ENCODE results near the gene MET.
"Not testable (repeated sequence)": the region's sequence is repeated elsewhere in the genome, so short reads cannot be mapped to it uniquely, and the experiment has no call there.

The MET gene

DNA sequence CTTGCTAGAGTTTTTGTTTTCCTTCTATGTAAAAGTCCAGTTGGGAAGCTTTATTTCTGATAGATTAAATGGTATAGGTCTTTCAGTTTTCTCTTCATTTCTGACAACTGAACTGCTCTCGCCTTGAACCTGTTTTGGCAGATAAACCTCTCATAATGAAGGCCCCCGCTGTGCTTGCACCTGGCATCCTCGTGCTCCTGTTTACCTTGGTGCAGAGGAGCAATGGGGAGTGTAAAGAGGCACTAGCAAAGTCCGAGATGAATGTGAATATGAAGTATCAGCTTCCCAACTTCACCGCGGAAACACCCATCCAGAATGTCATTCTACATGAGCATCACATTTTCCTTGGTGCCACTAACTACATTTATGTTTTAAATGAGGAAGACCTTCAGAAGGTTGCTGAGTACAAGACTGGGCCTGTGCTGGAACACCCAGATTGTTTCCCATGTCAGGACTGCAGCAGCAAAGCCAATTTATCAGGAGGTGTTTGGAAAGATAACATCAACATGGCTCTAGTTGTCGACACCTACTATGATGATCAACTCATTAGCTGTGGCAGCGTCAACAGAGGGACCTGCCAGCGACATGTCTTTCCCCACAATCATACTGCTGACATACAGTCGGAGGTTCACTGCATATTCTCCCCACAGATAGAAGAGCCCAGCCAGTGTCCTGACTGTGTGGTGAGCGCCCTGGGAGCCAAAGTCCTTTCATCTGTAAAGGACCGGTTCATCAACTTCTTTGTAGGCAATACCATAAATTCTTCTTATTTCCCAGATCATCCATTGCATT is 27.1 kb downstream of the MET start:
- no peak for DNase-seq

DNA sequence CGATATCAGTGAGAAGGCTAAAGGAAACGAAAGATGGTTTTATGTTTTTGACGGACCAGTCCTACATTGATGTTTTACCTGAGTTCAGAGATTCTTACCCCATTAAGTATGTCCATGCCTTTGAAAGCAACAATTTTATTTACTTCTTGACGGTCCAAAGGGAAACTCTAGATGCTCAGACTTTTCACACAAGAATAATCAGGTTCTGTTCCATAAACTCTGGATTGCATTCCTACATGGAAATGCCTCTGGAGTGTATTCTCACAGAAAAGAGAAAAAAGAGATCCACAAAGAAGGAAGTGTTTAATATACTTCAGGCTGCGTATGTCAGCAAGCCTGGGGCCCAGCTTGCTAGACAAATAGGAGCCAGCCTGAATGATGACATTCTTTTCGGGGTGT is 27.7 kb downstream of the MET start:
- no peak for DNase-seq

DNA sequence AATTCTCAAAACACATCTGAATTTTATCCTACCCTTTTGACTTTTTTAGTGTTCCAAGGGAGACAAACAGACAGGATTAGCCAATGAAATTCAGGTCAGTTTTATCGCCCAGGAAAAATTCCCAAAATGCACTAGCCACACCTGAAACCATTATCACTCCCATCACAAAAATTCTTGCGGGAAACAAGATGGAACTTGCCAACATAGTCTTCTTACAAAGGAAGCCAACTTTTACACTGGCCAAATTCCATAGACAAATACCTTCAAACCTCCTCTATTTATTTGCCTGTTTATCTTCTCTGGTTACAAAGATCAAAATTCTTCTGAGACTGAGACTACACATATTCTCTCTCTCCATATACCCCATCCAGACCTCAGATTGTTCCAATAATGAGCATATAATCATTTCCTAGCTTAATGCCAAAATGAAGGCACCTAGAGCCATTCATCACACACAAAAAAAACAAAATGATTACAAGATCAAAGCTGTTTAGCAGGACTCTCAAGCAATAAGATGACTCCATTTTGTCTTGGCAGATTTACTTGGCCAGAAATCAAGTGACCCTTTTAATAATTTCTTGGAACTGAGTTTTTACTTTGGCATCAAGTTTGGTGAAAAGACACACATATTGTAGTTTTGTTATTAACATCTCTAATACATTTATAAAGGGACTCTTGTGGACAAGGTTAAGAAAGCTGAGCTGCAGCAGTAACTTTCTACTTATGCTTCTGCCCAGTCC is 30.2 kb downstream of the MET start:
- no peak for DNase-seq

DNA sequence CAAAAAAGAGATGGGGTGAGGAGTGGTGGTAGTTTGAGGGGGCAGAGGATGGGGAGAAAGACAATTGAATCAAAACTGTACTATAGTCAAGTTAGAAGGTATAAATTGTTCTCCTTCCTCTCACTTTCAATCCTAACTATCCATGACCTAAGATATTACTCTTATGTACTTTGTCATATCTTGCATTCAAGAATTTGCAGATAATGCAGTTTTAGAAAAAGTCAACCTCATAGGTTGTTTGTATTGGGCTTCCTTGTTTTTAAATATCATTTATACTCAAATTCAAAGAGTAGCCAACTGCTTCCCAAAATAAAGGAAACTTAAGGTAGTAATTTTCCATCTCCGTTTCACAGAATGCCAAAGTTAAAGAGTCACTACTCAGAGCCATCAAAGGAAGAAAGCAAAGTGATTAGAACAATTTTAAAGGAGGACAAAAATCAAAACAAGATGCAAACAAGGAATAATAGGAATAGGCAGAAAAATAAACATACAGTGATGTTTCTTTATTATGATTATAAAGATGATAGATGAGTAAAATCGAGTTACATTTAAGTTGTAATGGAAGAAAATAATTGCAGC is 32.7 kb downstream of the MET start:
- DNase-seq, result no peak

DNA sequence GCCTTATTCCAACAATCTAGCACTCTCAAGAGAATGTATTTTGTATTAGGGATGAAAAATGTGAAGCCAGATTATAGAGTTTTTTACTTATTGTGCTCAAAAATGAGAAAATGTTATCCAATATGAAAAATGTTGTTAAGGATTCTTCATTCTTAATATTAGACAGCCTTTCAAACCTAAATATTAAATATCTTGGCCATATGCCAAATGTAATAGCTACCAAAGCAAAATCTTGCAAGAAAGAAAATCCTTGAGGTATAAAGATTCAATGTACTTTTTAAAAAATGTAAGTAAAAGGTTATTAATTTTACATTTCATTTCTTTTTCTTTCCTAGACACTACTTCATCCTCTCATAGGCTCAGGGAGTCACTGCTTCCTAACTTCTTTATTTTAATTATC is 33.4 kb downstream of the MET start:
- no peak for DNase-seq

DNA sequence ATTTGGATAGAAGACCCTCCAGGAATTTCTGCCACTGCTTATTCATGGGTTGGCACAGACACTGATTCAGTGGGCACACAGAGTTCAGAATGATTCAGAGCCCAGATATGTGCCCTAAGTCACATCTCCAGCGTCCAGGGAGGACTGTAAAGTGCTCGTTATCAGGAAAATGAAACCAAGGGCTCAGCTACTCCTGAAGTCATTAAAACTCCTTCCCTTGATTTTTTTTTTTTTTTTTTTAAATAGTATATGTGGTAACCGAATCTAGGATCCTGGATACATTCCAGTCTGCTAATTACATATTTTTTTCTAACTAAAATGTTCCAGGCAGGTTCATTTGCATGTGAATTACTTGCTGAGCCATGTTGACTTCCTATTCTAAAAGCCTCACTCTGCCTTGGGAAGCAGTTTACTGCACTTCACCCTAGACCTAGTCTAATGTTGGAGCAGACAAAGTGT is 34.7 kb downstream of the MET start:
- no peak for DNase-seq

DNA sequence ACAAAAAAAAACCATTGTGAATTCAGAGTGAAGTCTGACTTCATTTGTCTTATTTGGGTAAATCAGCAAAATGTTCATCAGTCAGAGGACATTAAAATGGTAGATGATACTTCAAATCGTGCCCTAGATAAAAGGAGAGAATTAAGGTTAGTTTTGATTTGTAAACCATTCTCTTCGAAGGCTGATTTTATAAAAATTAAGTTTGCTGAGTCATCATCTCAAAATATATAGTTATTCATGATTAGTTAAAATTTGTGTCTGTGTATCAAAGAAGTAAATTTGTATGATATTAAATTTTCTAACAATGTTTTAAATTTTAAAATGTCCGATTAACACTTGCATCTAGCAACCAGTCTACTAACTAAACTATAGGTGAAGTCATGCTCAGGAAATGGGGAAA is 35.3 kb downstream of the MET start:
- DNase-seq, result no peak

DNA sequence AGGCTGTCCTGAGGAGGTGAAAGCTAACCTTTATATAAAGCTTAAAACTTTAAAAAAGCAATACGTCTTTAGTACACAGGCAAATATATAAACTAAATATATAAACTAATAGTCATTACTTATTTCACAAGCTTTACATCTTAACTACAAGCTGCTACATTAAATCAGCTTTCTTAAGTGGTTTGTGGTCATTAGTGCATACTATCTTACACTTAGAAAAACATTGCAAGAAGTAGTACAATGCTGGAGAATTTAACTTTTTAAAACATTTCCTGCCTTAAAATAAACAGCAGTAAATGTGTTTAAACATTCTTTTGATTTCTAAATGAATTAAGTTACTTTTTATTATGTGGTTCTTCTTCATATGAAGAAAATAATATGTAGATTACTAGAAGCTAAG is 36.3 kb downstream of the MET start:
- DNase-seq, result no peak

DNA sequence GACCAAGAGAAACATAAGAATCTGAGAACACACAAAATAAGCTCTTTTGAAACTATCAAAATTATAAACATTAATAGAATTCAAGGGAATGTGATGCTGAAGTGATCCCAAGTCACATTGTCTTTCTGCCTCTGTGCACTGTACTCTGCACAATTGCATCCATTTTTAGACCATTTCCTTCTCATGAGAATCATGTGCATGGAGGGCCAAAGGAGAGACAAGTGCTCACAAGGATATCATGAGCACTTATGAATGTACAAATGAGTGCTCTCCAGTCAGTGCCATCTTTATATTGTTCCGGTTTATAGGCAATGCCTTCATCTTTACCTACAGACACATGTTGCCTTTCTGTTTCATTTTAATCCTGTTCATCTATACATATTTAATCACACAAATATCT is 36.9 kb downstream of the MET start:
- no peak for DNase-seq

DNA sequence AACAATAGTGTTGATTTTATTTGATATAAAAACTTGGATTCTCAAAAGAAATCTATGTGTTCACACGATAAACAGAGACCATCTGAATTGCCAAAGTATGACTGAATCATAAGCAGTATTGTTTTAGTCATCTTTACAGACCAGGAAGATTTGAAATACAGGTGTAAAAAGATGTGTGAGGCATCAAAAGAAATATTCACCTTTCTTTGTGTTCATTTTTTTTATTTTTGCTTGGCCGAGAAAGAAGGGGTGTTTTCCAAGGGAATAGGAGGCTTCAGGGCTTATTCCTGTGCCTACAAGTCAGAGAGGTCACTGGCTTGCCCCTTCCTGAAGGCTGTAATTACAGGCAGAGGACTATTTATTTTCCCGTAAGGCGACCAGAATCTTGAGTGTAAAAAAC is 37.3 kb downstream of the MET start:
- DNase-seq, result no peak

DNA sequence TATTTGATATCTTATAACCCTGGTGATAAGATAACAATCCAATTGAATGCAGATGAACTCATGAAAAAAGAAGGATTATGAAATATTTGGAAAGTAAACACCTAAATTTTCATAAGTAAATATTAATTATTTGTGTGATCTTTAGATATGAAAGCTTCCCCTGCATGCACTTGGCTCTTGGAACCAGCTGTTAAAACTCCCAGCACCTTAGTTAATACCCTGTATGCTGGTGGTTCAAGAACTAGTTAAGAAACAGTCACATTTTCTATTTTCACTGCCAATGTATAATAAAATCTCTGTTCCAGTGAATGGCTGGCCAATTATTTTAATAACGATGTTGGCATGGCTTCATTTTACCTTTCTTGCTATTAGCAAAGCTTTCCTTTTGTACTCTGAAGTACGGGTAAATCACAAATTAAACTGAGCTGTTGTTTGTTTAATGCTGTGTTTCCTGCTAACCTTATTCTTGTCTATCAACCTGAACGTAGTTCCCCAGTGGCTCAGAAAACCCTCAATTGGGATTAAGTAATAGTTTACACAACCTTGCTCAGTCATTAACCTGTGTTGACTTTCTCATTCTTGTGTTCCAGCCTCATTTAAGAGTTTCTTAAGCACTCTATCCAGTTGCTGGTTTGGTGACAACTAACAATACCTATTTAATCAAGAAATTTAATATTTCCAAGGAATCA is 38.9 kb downstream of the MET start:
- no peak for DNase-seq

DNA sequence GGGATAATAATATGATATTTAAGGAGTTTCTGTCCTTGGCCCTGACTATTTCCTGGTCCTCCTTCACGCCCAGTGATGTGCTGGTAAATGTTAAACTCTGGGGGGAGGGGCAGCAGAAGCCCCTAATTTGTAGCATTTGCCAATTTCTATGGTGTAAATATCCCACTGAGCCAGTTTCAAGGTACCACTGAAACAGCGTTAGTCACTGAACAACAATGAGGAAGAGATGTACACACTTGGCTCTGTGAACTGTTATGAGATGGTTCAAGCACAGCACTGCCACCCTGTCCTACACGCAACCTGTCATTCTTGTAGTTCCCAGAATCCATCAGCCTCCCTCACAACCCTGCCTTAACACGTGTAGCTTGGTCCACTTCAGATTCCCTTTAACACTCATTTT is 39.8 kb downstream of the MET start:
- DNase-seq, result no peak

DNA sequence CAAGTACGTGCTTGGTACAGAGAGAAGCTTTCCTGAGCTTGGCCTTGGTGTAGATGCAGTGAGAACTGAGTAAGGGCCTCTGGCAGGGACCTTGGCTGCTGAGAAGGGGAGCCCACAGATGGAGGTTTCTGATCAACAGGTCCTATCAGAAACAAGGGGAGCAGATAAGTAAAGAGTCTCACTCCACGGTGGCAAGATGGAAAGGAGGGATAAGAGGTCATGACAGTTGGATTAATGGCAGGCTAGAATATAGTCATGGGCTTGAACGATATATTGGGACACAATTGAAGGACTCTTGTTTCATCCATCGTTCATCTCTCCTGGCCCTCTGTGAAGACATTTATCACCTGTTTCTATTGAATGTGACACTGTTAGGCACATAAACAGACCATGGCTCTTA is 41.5 kb downstream of the MET start:
- DNase-seq, result no peak

DNA sequence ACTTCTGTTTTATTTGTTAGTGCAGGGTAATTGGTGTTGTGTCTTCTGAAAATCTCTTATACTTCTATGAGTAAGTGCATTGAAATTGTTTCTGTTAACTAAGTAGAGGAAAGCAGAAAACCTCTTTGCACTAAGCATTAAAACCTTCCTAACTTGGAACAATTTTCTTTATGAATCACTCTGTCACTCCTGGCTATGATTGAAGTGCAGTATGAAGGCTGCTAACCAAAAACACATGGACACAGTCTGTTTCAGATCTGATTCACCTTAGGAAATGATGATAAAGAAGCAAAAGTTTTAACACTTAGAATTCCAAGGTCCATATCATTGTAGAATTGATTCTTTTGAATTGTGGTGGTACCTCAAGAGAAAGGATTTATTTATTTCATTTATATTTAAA is 41.9 kb downstream of the MET start:
- DNase-seq, result no peak

DNA sequence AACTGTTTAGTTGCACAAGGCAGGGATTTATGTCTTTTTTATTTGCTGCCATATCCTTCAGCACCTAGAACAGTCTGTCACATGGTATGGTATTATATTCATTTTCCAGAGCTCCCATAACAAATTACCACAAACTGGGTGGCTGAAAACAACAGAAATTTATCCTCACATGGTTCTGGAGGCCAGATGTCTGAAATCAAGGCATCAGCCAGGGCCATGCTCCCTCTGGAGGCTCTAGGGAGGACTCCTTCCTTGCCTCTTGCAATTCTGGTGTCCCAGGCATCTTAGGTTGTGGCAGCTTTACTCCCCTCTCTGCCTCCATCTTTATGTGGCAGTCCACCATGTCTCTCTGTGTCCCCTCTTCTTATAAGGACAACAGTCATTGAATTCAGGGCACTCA is 43.1 kb downstream of the MET start:
- no peak for DNase-seq

DNA sequence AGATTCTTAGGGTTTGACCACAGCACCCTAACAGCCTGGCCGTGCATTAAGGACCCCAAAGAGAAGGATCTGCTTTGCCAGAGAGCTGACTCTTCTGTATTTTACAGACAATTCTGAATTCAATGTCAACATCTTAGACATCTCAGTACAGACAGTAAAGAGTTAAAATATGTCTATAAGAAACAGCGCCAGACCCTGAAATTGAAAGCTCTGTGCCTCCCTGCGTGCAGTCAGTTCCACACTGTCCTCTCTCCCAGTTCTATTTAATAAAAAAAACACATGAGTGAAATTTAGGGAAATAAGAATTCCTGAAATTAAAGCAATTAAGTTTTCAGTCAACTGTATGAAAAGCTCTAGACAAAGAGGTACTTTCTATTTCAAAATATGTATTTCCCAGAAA is 45.1 kb downstream of the MET start:
- DNase-seq, result no peak

DNA sequence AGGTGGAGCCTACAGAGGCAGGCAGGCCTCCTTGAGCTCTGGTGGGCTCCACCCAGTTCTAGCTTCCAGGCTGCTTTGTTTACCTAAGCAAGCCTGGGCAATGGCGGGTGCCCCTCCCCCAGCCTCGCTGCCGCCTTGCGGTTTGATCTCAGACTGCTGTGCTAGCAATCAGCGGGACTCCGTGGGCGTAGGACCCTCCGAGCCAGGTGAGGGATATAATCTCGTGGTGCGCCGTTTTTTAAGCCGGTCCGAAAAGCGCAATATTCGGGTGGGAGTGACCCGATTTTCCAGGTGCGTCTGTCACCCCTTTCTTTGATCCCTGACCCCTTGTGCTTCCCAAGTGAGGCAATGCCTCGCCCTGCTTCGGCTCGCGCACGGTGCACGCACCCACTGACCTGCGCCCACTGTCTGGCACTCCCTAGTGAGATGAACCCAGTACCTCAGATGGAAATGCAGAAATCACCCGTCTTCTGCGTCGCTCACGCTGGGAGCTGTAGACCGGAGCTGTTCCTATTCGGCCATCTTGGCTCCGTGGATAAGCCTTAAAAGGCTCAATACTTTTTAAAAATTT is 52.0 kb downstream of the MET start:
- DNase-seq, result not testable (repeated sequence)

DNA sequence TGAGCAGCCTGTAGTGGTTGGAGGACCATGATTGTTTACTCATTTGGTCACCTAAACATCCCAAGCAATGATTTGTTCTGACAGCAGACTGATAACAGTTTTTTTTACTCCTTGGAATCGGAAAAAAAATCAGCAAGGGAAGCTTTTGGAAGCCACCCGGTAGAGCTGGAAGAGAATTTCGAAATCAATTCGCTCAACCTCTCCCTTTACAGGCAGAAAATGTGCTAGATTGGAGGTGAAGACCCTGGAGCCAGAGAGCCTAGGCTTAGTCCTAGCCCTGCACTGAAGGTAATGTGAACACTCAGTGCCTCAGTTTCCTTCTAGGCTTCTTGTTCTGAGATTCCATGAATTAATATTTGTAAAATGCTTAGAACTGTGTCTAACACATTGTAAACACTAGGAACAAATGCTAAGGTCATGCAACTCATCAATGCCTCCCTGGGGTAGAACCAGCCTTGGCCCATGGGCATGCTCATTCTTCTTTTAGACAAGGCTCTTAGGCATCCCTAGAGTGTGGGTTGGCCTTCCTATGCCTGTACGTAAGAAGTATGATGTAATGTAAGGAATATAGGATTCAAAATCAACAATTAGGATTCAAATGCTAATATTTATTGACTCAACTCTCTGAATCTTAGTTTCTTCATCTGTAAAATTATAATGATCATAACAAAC is 52.7 kb downstream of the MET start:
- no peak for DNase-seq

DNA sequence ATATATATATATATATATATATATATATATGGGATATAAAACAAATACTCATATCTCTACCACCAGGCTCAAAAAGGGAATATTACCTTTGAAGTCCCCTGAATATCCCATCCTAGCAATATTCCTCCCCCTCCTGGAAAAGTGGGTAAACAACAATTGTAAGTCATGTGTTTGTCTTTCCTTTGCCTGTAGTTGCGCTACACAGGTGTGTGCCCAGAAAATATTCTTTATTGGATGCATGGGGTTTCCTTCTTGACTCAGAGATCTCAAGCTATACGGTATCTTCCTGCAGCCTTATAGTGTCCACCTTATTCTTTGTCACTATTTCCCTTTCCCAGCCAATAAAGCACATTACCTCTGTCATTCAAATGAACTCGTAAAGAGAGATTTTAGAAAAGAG is 54.2 kb downstream of the MET start:
- no peak for DNase-seq

DNA sequence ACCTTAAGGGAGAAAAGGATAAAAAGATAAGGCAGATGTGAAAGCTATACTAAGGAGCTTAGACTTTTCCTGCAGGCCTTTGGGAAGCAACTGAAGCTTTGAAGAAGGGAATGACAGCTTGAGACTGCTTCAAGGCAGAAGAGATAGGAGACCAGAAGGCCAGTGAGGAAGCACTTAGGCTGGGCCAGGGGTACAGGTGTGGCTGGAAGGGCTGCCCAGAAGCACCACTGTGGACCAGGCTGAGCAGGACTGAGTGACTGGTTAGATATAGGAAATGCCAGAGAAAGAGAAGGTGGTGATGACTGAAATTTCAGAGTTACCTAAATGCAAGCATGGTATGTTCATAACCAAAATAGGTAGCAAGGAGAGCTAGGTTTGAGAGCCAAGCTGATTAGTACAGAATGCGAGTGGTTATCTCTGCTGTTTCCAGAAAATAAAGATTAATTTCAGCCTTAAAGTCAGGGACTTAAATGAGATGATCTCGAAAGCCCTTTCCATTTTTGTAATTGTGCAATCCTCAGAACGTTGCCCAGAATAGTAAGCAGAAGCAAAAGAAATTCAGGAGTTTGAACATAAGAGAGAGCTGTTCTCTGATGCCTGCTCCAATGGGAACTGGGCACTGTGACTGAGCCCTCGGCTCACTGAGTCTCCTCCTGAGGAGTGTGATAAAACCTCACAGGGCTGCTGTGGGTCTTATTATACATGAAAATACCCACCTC is 54.9 kb downstream of the MET start:
- no peak for DNase-seq

DNA sequence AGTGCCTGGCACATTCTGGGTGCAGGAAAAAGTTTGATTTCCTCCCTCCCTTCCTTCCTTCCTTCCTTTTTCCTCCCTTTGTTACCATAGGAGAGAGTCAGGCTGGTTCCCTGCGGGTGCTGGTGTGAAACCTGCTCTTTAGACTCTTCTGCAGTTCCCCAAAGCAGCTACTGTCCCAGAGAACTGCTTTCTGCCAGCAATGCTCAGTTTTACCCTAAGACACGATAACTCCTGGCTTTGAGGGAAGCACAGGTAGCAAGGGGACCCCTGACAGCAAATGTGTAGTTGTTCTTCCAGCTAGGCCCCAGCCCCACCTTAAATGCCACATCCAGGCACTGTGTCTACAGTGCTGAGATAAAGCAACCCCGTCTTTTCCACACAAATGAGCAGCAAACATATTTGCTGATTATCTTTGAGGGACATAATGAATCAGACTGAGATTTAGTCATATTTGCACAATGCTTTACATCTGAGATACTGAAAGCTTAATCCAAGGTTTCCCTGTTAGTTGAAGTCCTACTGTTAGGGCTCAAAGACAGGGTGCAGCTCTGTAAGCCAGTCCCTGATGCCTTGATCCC is 55.5 kb downstream of the MET start:
- DNase-seq, result no peak

DNA sequence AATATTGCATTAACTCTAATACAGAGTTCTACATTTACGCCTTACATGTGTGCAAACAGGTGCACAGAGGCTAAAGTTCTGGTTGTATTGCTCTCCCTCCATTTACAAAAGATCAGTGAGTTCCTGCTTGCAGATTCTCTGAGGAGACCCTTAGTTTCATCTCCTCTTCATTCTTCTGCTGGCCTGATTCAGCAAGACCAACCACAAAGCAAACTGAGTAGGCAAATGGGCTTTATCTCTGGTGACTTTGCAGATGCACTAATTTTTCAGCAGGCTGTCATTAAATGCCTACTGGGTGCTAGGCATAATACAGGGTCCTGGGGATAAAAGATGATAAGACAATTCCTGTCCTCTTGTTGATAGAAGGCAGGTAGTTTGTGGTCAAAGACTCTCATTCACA is 56.4 kb downstream of the MET start:
- no peak for DNase-seq
